OCI-LY7 (cell line): ENCODE measurements around the gene PIPOX. TPM values are rescaled to one million over a fixed set of nuclear protein-coding genes. Genes with fewer than 3 reads are reported as not detected.
A peak's percentile ranks its signal among the peaks of the same experiment; 100 is the strongest.

ENCODE experiments used
- BruUV-seq: library from RNA; stranded (reverse); fragments of 400-500 nt; replicated peaks from 2 replicates; lab custom pipeline; 2021; lab: Mats Ljungman, UMichigan
- CTCF ChIA-PET: fragments of 300-600 bp; sonication (Branson Sonifier 250); formaldehyde crosslinking; loops from one replicate; lab custom pipeline; 2022; ENCODE audit warnings: antibody characterized with exemption; ENCODE audit not compliant: unreplicated experiment; lab: Charles Lee
- POLR2A ChIA-PET: fragments of 300-600 bp; sonication (Branson Sonifier 250); formaldehyde crosslinking; loops from one replicate; lab custom pipeline; 2022; ENCODE audit warnings: antibody characterized with exemption; lab: Charles Lee
- DNase-seq: peaks from one replicate; pipeline ENCODE4 v3.0.0-alpha.2; 2015; ENCODE audit warnings: low spot score
- H2AFZ ChIP-seq: fragments of 200-600 bp; sonication (generic), shearing (Covaris generic); 2 replicates; pipeline ENCODE4 v1.6.1; 2014; ENCODE audit warnings: mild to moderate bottlenecking, antibody characterized with exemption, low read length, moderate library complexity
- H3K27ac ChIP-seq: fragments of 200-600 bp; sonication (generic); 2 replicates; pipeline ENCODE4 v1.5.1; 2014; ENCODE audit warnings: mixed run types, low read depth, mild to moderate bottlenecking, moderate library complexity, low read length, inconsistent platforms; ENCODE audit not compliant: poor library complexity, severe bottlenecking
- H3K36me3 ChIP-seq: fragments of 200-600 bp; sonication (generic); 2 replicates; pipeline ENCODE4 v1.6.1; 2014; ENCODE audit warnings: mild to moderate bottlenecking, antibody characterized with exemption, low read length, moderate library complexity, mixed read lengths; ENCODE audit not compliant: insufficient read depth
- H3K4me1 ChIP-seq: fragments of 200-600 bp; sonication (generic); 2 replicates; pipeline ENCODE4 v1.5.1; 2014; ENCODE audit warnings: mild to moderate bottlenecking, low read length; ENCODE audit not compliant: insufficient read depth, poor library complexity, severe bottlenecking
- H3K4me2 ChIP-seq: fragments of 200-600 bp; sonication (generic); 2 replicates; pipeline ENCODE4 v1.6.1; 2014; ENCODE audit warnings: mild to moderate bottlenecking, low read length
- H3K4me3 ChIP-seq: fragments of 200-600 bp; sonication (generic); 2 replicates; pipeline ENCODE4 v1.5.1; 2014; ENCODE audit warnings: mild to moderate bottlenecking, low read depth, low read length; ENCODE audit not compliant: poor library complexity, severe bottlenecking
- H3K79me2 ChIP-seq: fragments of 200-600 bp; sonication (generic); 2 replicates; pipeline ENCODE4 v1.6.1; 2016; ENCODE audit warnings: low read depth, mild to moderate bottlenecking, low read length, moderate library complexity, mixed read lengths; ENCODE audit not compliant: insufficient read depth
- H3K9me2 ChIP-seq: fragments of 200-600 bp; sonication (generic); 2 replicates; pipeline ENCODE4 v1.6.1; 2016; ENCODE audit warnings: mild to moderate bottlenecking, low read length, mixed read lengths; ENCODE audit not compliant: insufficient read depth
- H3K9me3 ChIP-seq: fragments of 200-600 bp; sonication (generic); 2 replicates; pipeline ENCODE4 v1.6.1; 2014; ENCODE audit warnings: mild to moderate bottlenecking, mixed run types, low read length, mixed read lengths
- H4K20me1 ChIP-seq: fragments of 200-600 bp; sonication (generic); 2 replicates; pipeline ENCODE4 v1.6.1; 2014; ENCODE audit warnings: mild to moderate bottlenecking, antibody characterized with exemption, low read length, moderate library complexity, mixed read lengths; ENCODE audit not compliant: insufficient read depth
- CTCF ChIP-seq: fragments of 200-600 bp; sonication (generic); conservative IDR thresholded peaks from 2 replicates; pipeline ENCODE4 v1.5.1; 2014; ENCODE audit warnings: mild to moderate bottlenecking, antibody characterized with exemption, low read length, moderate library complexity, mixed read lengths
- EZH2phosphoT487 ChIP-seq: fragments of 200-600 bp; sonication (generic); IDR thresholded peaks from 2 replicates; pipeline ENCODE4 v1.6.1; 2018; ENCODE audit warnings: low read depth, borderline replicate concordance, mild to moderate bottlenecking, mixed run types, antibody characterized with exemption, low read length, moderate library complexity, mixed read lengths
- intact Hi-C: fragments of 100-400 bp; cut with micrococcal nuclease; formaldehyde crosslinking; loops from one replicate; pipeline ENCODE4 v1.10.0; 2022; ENCODE audit not compliant: unreplicated experiment
- total RNA-seq, 2 experiments: library from RNA; depleted of rRNA in 1 of 2; stranded (reverse); fragments of >200 nt in 1 of 2; shearing (Covaris generic) in 1 of 2; gene quantifications; 2 replicates each; pipeline ENCODE4 v1.2.3, GENCODE V29; 2014 to 2022

Gene PIPOX
- total RNA-seq, 2 experiments from 2014 or later, result 3.8 to 4.1 TPM

GRCh38 chr17:29041571-29041970 is 1.4 kb upstream of the PIPOX start:
- H2AFZ ChIP-seq, result no peak overlapping the region
- no peaks in the 10 kb centered on the region for H3K9me3 ChIP-seq
- no peaks in the 10 kb centered on the region for H3K9me2 ChIP-seq
- H3K27ac ChIP-seq, result no peak overlapping the region
- BruUV-seq, result no TSS peak
- intact Hi-C loops, result no loop called here
- no peak for DNase-seq
- H3K4me3 ChIP-seq, result no peak overlapping the region
- no peaks in the 10 kb centered on the region for H3K79me2 ChIP-seq
- no peaks in the 10 kb centered on the region for H4K20me1 ChIP-seq
- peaks cover 17% of the 10 kb centered on the region for H3K4me1 ChIP-seq
- ChIA-PET CTCF (no interaction called here), POLR2A (interaction anchor here (0.6 kb wide), 1 partner anchor 43 kb away, joined by 3 read pairs; no protein-coding TSS in a partner anchor)
- no peak overlapping the region for H3K4me2 ChIP-seq
- no peaks in the 10 kb centered on the region for H3K36me3 ChIP-seq
- TF ChIP-seq CTCF (no peak), EZH2phosphoT487 (no peak)

- no peak overlapping the region for H3K27ac ChIP-seq
- TF ChIP-seq EZH2phosphoT487, result no peak
- TF ChIP-seq CTCF, result no peak
- no peak overlapping the region for H2AFZ ChIP-seq
- H4K20me1 ChIP-seq, result no peaks in the 10 kb centered on the region
- H3K36me3 ChIP-seq, result no peaks in the 10 kb centered on the region
- CTCF ChIA-PET, result no interaction called here
- peaks cover 17% of the 10 kb centered on the region for H3K4me1 ChIP-seq
- BruUV-seq, result no TSS peak
- intact Hi-C loops, result no loop called here
- H3K4me2 ChIP-seq, result peak overlapping the region; percentile 48
- no peaks in the 10 kb centered on the region for H3K79me2 ChIP-seq
- POLR2A ChIA-PET, result interaction anchor here (0.6 kb wide), 1 partner anchor 44 kb away, joined by 3 read pairs; no protein-coding TSS in a partner anchor
- no peak for DNase-seq
- no peaks in the 10 kb centered on the region for H3K9me3 ChIP-seq
- no peaks in the 10 kb centered on the region for H3K9me2 ChIP-seq
- no peak overlapping the region for H3K4me3 ChIP-seq
These were observed 789 bp upstream of the PIPOX start for GRCh38 chr17:29042026-29042678.

- Histone ChIP-seq H3K4me3 (no peak overlapping the region), H3K4me2 (no peak overlapping the region), H3K36me3 (no peaks in the 10 kb centered on the region), H3K4me1 (peaks cover 22% of the 10 kb centered on the region), H3K9me2 (no peaks in the 10 kb centered on the region), H3K9me3 (no peaks in the 10 kb centered on the region), H2AFZ (no peak overlapping the region), H4K20me1 (no peaks in the 10 kb centered on the region), H3K79me2 (no peaks in the 10 kb centered on the region), H3K27ac (no peak overlapping the region)
- TF ChIP-seq CTCF (no peak), EZH2phosphoT487 (no peak)
- no peak for DNase-seq
- POLR2A ChIA-PET, result interaction anchor here (0.6 to 0.7 kb wide), 2 partner anchors 9 to 29 kb away, joined by 3 read pairs; no protein-coding TSS in a partner anchor
- CTCF ChIA-PET, result no interaction called here
- no TSS peak for BruUV-seq
- intact Hi-C loops, result no loop called here
These were observed 701 bp downstream of the PIPOX start for GRCh38 chr17:29043539-29044145.
